ENCODE results near the gene EXD3.

Gene EXD3

DNA sequence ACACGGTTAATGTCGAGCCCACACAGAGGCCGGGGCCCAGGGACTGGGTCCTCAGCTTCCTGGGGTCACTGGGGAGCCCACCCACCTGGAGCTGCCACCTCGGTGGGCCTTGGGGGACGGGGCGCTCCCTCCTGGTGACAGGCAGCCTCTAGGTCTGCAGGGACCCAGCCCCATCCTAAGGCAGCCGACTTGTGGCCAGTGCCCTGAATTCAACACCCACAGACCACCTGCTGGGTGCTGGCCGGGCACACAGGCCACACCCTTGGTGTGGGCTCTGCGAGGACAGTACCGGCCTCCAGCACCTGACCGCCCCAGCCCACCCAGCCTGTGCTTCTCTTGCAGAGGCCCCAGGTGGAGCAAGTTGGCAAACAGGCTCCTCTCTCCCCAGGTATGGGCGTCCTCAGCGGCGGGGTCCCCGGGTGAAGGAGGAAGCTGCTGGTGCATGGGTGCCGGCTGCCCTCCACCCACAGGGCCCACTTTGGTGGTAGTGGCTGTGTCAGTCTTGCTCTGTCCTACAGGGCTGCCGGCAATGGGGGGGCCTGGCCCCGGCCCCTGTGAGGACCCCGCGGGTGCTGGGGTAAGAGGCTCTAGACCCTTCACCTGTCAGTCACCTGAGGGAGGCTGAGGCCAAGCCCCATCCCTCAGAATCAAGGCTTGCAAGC is 9.9 kb upstream of the EXD3 start:
- DNase-seq (ENCODE audit: low spot score): no peak

DNA sequence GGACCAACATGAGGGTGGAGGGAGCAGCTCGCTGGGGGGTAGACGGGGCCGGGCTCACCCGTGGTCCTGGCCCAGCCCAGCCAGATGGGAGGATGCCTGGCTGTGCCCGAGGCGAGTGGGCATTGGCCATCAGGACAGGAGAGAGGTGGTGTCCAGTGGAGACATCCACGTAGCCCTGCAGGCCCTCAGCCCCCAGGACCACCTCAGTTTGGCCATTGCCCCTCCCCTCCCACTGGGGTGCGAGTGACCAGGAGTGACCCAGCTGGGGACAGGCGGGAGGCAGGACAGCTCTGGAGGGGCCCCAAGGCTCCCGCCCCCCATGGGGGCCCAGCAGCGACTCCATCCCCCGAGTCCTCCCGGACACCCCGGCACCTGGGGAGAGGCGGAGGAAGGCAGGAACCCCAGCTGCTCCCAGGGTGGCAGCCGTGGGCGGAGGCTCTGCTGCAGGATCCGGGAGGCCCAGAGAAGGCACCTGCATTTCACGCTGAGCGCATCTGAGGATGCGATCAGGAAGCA is 8.5 kb upstream of the EXD3 start:
- DNase-seq (ENCODE audit: low spot score): no peak

- DNase-seq (ENCODE audit: low spot score): no peak
Observed at GRCh38 chr9:137430723-137431415, 7.9 kb upstream of the EXD3 start.

GRCh38 chr9:137429974-137430722 is 7.2 kb upstream of the EXD3 start:
- no peak for DNase-seq (ENCODE audit: low spot score)

GRCh38 chr9:137429546-137429890 is 6.6 kb upstream of the EXD3 start:
- no peak for DNase-seq (ENCODE audit: low spot score)

GRCh38 chr9:137428841-137429545 is 6.0 kb upstream of the EXD3 start:
- no peak for DNase-seq (ENCODE audit: low spot score)

DNA sequence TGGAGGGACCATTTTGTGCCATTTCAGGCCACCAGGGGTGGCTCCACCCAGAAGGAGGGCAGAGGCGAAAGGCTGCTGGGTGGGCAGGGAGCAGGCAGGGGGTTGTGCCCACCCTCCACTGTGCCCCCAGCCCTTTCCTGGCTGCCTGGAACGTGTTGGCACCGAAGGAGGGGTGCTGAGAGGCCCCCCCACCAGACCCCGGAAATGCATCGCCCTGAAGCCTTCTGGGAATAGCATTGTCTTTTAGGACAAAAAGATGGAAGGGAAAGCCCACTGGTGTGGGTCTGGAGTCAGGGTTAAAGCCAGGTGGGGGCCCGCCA is 5.3 kb upstream of the EXD3 start:
- no peak for DNase-seq (ENCODE audit: low spot score)

GRCh38 chr9:137427454-137428310 is 4.7 kb upstream of the EXD3 start:
- no peak for DNase-seq (ENCODE audit: low spot score)

GRCh38 chr9:137426018-137426681 is 3.2 kb upstream of the EXD3 start:
- no peak for DNase-seq (ENCODE audit: low spot score)

- DNase-seq (ENCODE audit: low spot score): no peak
Observed at GRCh38 chr9:137423514-137424291, 741 bp upstream of the EXD3 start.

GRCh38 chr9:137421838-137422603 is 941 bp downstream of the EXD3 start:
- DNase-seq (ENCODE audit: low spot score): no peak

DNA sequence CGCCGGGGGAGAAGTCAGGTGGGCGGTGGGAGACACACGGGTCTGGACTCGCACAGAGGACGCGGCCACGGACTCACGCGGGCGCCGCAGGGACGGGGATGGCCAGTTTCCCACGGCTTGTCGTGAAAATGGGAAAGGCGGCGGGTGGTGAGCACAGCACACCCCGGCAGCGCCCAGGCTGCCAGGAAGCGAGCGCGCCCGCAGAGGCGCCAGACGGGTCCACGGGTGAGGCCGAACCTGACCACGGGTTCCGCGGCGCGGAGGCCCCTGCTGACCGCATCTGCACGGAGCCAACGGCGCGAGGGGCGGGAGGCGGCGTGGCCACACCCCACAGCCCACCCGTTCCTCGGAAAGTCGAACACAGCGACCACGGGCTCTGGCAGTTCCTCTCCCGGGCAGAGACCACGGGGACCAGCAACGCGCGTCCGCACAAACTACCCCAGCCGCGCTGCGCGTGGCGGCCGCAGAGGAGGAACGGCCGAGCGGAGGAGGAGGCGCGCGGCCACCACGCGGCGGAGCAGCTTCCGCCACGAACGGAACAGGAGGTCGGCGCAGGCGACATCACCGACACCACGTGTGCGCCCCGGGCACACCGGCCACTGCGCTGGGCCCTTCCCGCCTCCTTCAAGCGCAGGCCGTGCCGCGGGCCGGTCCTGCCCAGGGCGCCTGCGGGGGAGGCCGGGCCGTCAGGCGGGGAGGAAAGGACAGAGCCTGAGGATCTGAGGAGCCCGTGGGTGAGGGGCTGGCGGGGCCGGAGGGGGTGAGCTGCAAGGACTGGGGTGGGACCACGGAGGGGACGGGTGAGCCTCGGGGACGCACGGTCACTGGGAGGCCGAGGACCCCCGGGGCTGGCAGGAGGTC is 5.6 kb downstream of the EXD3 start:
- no peak for DNase-seq (ENCODE audit: low spot score)

GRCh38 chr9:137416563-137417151 is 6.3 kb downstream of the EXD3 start:
- no peak for DNase-seq (ENCODE audit: low spot score)

DNA sequence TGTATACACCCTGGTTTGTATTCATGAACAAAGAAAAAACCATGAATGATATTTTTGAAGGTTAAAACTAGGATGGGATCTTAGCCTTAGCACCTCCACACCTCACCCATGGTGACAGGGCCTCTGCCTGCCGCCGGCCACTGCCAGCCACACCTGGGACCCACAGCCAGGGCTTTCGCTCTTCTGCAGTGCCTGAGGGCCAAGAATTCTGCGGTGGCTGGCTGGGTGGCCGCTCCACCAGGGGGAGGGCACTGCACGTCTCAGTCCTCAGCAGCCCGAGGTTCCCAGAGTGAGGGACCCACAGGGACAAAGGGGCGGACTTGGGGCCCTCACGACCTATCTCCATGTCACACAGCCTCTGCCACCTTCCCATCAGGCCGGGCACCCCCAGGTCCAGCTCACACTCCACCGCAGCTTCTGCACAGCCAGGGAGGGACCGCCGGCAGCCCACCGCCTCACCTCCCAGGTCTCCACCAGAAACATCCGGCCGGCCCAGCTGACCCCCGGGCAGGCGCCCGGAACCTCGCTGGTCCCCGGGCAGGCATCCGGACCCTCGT is 6.9 kb downstream of the EXD3 start:
- DNase-seq (ENCODE audit: low spot score): no peak

- no peak for DNase-seq (ENCODE audit: low spot score)
Observed at GRCh38 chr9:137415451-137415850, 7.5 kb downstream of the EXD3 start.

DNA sequence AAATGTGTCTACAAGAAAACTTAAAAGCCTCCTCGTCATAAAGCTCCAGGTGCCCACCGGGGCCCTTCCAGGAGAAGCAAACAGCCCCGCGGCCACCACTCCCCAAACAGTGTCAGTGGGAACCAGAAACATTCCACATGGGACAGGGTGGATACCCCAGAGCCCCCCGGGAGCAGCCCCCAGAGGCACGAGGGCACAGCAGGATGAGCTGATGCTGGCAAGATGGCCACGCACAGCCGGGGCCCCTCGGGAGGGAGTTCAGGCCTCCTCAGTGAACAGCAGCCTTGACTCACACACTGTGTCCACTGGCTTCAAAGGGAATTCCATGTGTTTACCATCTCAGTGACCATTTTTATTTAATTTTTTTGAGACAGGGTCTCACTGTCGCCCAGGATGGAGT is 10.5 kb downstream of the EXD3 start:
- DNase-seq (ENCODE audit: low spot score): no peak

GRCh38 chr9:137411645-137412380 is 11.1 kb downstream of the EXD3 start:
- no peak for DNase-seq (ENCODE audit: low spot score)

All from cerebellar cortex (tissue), 1 donor.